MM.1S (cell line): ENCODE results near the gene FYCO1.

Source experiments
- DNase-seq: peaks from one replicate; pipeline ENCODE4 v3.0.0-alpha.2; 2015
- H2AFZ ChIP-seq: fragments of 300-600 bp; sonication (generic); 2 replicates; pipeline ENCODE4 v1.6.0; 2016; ENCODE audit warnings: antibody characterized with exemption, low read length
- H3F3A ChIP-seq: fragments of 300-600 bp; sonication (generic); 2 replicates; pipeline ENCODE4 v1.6.1; 2016; ENCODE audit warnings: mild to moderate bottlenecking, antibody characterized with exemption, low read length, moderate library complexity, mixed read lengths; ENCODE audit not compliant: insufficient read depth
- H3K27ac ChIP-seq: fragments of 300-600 bp; sonication (generic); 2 replicates; pipeline ENCODE4 v1.5.1; 2016; ENCODE audit warnings: mild to moderate bottlenecking, low read length
- H3K27me3 ChIP-seq: fragments of 300-600 bp; sonication (generic); replicated peaks from 2 replicates; pipeline ENCODE4 v1.6.0; 2016; ENCODE audit warnings: low read length; ENCODE audit not compliant: insufficient read depth
- H3K36me3 ChIP-seq: fragments of 300-600 bp; sonication (generic); replicated peaks from 2 replicates; pipeline ENCODE4 v1.6.1; 2016; ENCODE audit warnings: mild to moderate bottlenecking, low read length, mixed read lengths; ENCODE audit not compliant: insufficient read depth
- H3K4me1 ChIP-seq: fragments of 300-600 bp; sonication (generic); 2 replicates; pipeline ENCODE4 v1.6.1; 2016; ENCODE audit warnings: low read length, mixed read lengths
- H3K4me2 ChIP-seq: fragments of 300-600 bp; sonication (generic); 2 replicates; pipeline ENCODE4 v1.6.0; 2016; ENCODE audit warnings: low read depth, low read length
- H3K4me3 ChIP-seq: fragments of 300-600 bp; sonication (generic); 2 replicates; pipeline ENCODE4 v1.5.1; 2016; ENCODE audit warnings: low read length, mixed read lengths
- H3K79me2 ChIP-seq: fragments of 300-600 bp; sonication (generic); 2 replicates; pipeline ENCODE4 v1.6.1; 2016; ENCODE audit warnings: mixed run types, low read length, mixed read lengths
- H3K9ac ChIP-seq: fragments of 300-600 bp; sonication (generic); 2 replicates; pipeline ENCODE4 v1.6.1; 2016; ENCODE audit warnings: low read length, mixed read lengths
- H3K9me2 ChIP-seq: fragments of 300-600 bp; sonication (generic); replicated peaks from 2 replicates; pipeline ENCODE4 v1.6.1; 2016; ENCODE audit warnings: mild to moderate bottlenecking, low read length, mixed read lengths; ENCODE audit not compliant: insufficient read depth
- H3K9me3 ChIP-seq: fragments of 300-600 bp; sonication (generic); replicated peaks from 2 replicates; pipeline ENCODE4 v1.6.1; 2016; ENCODE audit warnings: mild to moderate bottlenecking, low read length, mixed read lengths; ENCODE audit not compliant: insufficient read depth
- H4K20me1 ChIP-seq: fragments of 300-600 bp; sonication (generic); 2 replicates; pipeline ENCODE4 v1.6.1; 2016; ENCODE audit warnings: mild to moderate bottlenecking, low read length, moderate library complexity, mixed read lengths; ENCODE audit not compliant: insufficient read depth
- CTCF ChIP-seq: fragments of 300-600 bp; sonication (generic); IDR thresholded peaks from 2 replicates; pipeline ENCODE4 v1.5.1; 2016; ENCODE audit warnings: antibody characterized with exemption, low read length, mixed read lengths
- EZH2 ChIP-seq: fragments of 300-600 bp; sonication (generic); optimal IDR thresholded peaks from 2 replicates; pipeline ENCODE3; 2017; ENCODE audit warnings: low read depth, mild to moderate bottlenecking, antibody characterized with exemption, low read length, mixed read lengths
- EZH2phosphoT487 ChIP-seq: fragments of 300-600 bp; sonication (generic); IDR thresholded peaks from 2 replicates; pipeline ENCODE4 v1.6.1; 2018; ENCODE audit warnings: antibody characterized with exemption, low read length

Gene FYCO1

GRCh38 chr3:45953536-45953935 lies 42.1 kb downstream of the FYCO1 start:
- Histone ChIP-seq H3K9me2 (no peaks in the 10 kb centered on the region), H3K79me2 (no peaks in the 10 kb centered on the region), H3K4me3 (no peak overlapping the region), H3K4me2 (no peak overlapping the region), H3K4me1 (no peaks in the 10 kb centered on the region), H3K36me3 (no peaks in the 10 kb centered on the region), H3K9ac (no peak overlapping the region), H4K20me1 (no peaks in the 10 kb centered on the region), H3F3A (no peaks in the 10 kb centered on the region), H3K27ac (no peak overlapping the region), H3K27me3 (no peaks in the 10 kb centered on the region), H3K9me3 (no peaks in the 10 kb centered on the region), H2AFZ (no peak overlapping the region)
- TF ChIP-seq EZH2phosphoT487 (no peak), CTCF (no peak), EZH2 (no peak)
- DNase-seq: no peak

- Histone ChIP-seq H3K9me3 (no peaks in the 10 kb centered on the region), H3K4me1 (no peaks in the 10 kb centered on the region), H3K4me3 (no peak overlapping the region), H3K79me2 (no peaks in the 10 kb centered on the region), H2AFZ (no peak overlapping the region), H3K27ac (no peak overlapping the region), H3K9ac (no peak overlapping the region), H3K36me3 (no peaks in the 10 kb centered on the region), H4K20me1 (no peaks in the 10 kb centered on the region), H3K9me2 (no peaks in the 10 kb centered on the region), H3K27me3 (no peaks in the 10 kb centered on the region), H3F3A (no peaks in the 10 kb centered on the region), H3K4me2 (no peak overlapping the region)
- TF ChIP-seq CTCF (no peak), EZH2phosphoT487 (no peak), EZH2 (no peak)
- DNase-seq: no peak
Observed at GRCh38 chr3:45952456-45952855, 43.2 kb downstream of the FYCO1 start.

- H3K79me2 ChIP-seq: no peaks in the 10 kb centered on the region
- no peak for DNase-seq
Observed at GRCh38 chr3:45951946-45952345, 43.7 kb downstream of the FYCO1 start.

More at GRCh38 chr3:45951946-45952345, 43.7 kb downstream of the FYCO1 start:
- Histone ChIP-seq H3K27me3 (no peaks in the 10 kb centered on the region), H3K4me3 (no peak overlapping the region), H3K4me1 (no peaks in the 10 kb centered on the region), H3K9ac (no peak overlapping the region), H3K27ac (no peak overlapping the region), H3F3A (no peaks in the 10 kb centered on the region), H3K4me2 (no peak overlapping the region), H2AFZ (no peak overlapping the region), H3K36me3 (no peaks in the 10 kb centered on the region), H3K9me3 (no peaks in the 10 kb centered on the region), H3K9me2 (no peaks in the 10 kb centered on the region), H4K20me1 (no peaks in the 10 kb centered on the region; the same call in 1 of the 2 replicates)
- TF ChIP-seq EZH2phosphoT487 (no peak), CTCF (no peak), EZH2 (no peak)
